Astrocyte of the cerebellum (primary cell): ENCODE data around the gene MAN1C1.

ENCODE experiments used
- DNase-seq: peaks from one replicate; pipeline ENCODE4 v3.0.0-alpha.2; 2011; ENCODE audit warnings: low read depth
- H3K4me3 ChIP-seq: 2 replicates; pipeline ENCODE4 v1.5.1; 2011; ENCODE audit warnings: mild to moderate bottlenecking, low read depth, low read length, moderate library complexity
- in situ Hi-C: cut with HindIII; loops from 2 replicates; pipeline ENCODE4 v1.10.0; 2017; ENCODE audit warnings: low sequenced_read_pairs
- TF ChIP-seq, protein P1 (sequence below): IDR thresholded peaks from 2 replicates; pipeline ENCODE4 v1.5.1; 2012; ENCODE audit warnings: low read length, low read depth, moderate library complexity, mild to moderate bottlenecking; ENCODE audit errors: missing control alignments

MAN1C1 gene

DNA sequence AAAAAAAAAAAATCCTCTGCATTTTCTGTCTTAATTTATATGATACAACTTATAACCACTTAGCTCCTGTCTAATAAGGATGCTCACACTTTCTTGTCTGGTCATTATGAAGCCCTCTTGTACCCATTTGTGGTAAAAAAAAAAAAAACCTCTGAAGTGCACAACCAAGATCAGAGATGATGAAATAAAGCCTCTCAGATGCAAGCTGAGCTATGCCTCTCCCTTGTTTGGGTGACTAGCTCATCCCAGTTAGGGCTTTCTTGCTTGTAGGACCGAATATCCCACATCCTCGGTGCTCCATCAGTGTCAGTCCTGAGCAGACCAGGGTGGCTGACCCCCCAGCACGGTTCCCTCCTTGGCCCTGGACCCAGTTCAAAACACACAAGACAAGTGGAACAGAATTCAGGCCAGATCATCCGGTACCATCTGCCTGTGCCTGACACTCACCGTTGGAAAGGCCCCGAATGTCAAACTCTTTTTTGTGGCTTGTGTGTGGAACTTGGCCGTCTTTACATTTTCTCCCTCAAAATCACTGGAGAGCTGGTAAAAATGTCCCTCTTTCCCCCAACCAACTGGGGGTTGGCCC is 177.1 kb downstream of the MAN1C1 start:
- in situ Hi-C loops, result no loop called here

DNA sequence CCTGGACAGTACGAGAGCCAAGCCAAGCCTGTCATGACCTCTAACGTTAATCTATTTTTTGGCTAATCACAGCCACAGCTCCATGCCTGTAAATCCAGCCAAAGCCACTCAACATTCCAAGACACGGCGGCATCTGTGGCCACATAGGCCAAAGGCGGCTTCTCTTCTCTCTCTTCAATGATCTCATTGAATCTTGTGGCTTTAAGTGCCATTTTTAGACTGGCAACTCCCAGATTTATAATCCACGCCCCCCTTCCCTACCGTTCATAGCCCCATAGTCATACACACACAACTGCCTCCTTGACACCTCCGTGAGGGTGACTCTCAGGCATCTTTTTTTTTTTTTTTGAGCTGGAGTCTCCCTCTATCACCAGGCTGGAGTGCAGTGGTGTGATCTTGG is 177.7 kb downstream of the MAN1C1 start:
- DNase-seq, result no peak
- TF ChIP-seq, protein P1, sequence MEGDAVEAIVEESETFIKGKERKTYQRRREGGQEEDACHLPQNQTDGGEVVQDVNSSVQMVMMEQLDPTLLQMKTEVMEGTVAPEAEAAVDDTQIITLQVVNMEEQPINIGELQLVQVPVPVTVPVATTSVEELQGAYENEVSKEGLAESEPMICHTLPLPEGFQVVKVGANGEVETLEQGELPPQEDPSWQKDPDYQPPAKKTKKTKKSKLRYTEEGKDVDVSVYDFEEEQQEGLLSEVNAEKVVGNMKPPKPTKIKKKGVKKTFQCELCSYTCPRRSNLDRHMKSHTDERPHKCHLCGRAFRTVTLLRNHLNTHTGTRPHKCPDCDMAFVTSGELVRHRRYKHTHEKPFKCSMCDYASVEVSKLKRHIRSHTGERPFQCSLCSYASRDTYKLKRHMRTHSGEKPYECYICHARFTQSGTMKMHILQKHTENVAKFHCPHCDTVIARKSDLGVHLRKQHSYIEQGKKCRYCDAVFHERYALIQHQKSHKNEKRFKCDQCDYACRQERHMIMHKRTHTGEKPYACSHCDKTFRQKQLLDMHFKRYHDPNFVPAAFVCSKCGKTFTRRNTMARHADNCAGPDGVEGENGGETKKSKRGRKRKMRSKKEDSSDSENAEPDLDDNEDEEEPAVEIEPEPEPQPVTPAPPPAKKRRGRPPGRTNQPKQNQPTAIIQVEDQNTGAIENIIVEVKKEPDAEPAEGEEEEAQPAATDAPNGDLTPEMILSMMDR, result no peak
- no peak overlapping the region for H3K4me3 ChIP-seq
- in situ Hi-C loops, result no loop called here

More for the DNA sequence above, 177.1 kb downstream of the MAN1C1 start:
- DNase-seq, result no peak
- H3K4me3 ChIP-seq, result no peak overlapping the region
- TF ChIP-seq, protein P1, result no peak

DNA sequence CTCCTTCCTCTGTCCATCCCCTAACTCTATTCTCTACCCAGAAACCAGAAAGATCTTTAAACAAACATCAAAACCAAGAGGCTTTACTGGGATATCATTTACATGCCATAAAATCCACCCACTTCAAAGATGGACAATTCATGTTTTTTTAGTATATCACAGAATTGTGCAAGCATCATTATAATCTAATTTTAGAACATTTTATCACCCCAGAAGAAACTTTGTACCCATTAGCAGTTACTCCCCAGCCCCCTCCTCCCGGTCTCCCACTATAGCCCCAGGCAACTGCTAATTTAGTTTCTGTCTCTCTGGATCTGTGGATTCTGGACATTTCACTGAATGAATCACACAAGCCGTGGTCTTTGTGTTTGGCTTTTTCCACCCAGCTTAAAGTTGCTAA is 178.6 kb downstream of the MAN1C1 start:
- no peak overlapping the region for H3K4me3 ChIP-seq
- TF ChIP-seq, protein P1, result no peak
- in situ Hi-C loops, result loop anchor here (5.0 kb wide), 1 partner anchor 43 kb away; no protein-coding TSS in a partner anchor
- DNase-seq, result no peak

DNA sequence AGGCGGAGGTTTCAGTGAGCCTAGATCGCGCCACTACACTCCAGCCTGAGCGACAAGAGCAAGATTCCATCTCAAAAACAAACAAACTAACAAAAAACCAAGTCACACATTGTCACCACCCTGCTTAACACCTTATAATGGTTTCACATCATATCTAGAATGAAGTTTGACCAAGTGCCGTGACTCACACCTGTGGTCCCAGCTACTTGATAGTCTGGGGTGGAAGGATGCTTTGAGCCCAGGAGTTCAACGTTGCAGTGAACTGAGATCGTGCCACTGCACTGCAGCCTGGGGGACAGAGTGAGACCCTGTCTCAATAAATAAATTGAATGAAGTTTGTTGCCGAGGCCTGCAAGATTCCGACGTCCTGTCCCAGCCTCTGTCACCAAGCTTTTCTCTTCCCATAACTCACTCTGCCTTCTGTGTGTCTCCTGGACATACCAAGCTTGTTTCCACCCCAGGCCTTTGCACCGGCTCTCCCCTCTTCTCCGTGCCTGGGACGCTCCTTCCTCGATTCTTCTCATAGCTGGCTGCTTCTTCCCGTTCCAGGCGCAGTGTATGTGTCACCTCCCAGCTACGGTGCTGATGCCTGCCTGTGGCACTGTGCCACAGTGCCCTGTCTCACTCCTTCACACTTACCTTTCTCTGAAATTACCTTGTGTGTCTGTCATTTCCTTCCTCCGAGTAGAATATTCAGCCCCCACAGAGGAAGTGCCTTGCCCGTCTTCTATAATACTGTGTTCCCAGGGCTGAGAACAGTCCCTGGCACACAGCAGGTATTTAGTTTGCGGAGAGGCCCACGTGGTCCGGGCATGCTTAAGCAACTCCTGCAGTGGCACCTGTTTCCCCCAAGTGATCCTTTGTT is 179.6 kb downstream of the MAN1C1 start:
- in situ Hi-C loops, result loop anchor here (5.0 kb wide), 1 partner anchor 44 kb away; no protein-coding TSS in a partner anchor
- DNase-seq, result no peak
- TF ChIP-seq, protein P1, result no peak
- no peak overlapping the region for H3K4me3 ChIP-seq

DNA sequence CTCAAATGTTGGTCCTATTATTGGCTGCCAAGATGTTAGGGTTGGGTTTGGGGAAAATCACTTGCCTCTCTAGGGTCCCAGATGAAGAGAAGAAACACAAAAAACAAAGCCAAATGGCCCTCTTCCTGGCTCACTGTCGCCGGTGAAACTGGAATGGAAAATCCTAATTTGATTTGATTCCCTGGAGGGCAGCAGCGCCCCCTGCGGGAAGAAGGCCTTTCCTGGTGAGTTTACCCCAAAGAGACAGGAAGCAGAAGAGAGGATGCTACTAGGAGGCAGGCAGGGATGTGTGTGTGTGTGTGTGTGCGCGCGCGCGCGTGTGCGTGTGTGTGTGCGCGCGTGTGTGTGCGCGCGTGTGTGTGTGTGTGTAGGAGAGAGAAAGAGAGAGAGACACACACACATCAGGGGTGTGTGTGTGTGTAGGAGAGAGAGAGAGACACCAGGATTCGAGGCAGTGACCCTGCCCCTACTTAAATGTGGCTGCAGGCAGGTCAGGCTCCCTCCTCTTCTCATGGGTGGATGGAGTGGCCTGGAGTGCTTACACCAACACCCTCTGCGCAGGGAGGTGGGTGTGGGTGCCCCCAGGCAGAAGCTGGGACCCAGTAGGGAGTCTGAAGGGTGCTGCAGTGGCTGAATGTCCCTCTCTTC is 180.3 kb downstream of the MAN1C1 start:
- TF ChIP-seq, protein P1, result peak; percentile 76
- DNase-seq, result peak; percentile 50
- H3K4me3 ChIP-seq, result no peak overlapping the region
- in situ Hi-C loops, result loop anchor here (5.0 kb wide), 1 partner anchor 45 kb away; no protein-coding TSS in a partner anchor

DNA sequence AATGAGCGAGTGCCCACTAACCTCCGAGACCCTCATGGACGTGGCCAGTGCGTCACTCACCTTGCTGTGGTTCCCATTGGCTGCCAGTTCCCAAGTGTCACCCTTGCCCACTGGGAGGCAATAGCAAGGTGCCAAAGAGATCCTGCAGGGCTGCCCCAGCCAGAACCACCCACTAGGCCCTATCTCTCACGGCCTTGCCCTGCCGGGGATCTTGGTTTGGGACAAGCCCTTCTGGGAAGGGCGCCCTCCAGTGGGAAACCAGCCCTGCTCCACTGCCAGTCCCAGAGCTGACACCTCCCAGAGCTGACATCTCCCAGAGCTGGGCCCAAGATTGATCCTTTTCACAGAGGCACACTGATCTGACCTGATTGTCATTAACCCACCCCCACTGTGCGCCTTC is 181.3 kb downstream of the MAN1C1 start:
- in situ Hi-C loops, result loop anchor here (5.0 kb wide), 1 partner anchor 46 kb away; no protein-coding TSS in a partner anchor
- TF ChIP-seq, protein P1, result peak; percentile 48
- DNase-seq, result no peak
- H3K4me3 ChIP-seq, result no peak overlapping the region
